Subcutaneous abdominal adipose tissue (tissue), 5 donors: Measurements from ENCODE around the gene NPSR1.

Experiments used
- H3K27ac ChIP-seq: one replicate; pipeline ENCODE4 v1.7.0; 2013; ENCODE audit warnings: low read depth, mild to moderate bottlenecking, inconsistent platforms, low read length, moderate library complexity
- H3K27me3 ChIP-seq, 5 donors: one replicate each; pipeline ENCODE4 v1.7.0; 2013; ENCODE audit warnings: low read length in 5 of 5, inconsistent platforms in 1 of 5; ENCODE audit not compliant: control insufficient read depth in 5 of 5, insufficient read depth in 4 of 5
- H3K36me3 ChIP-seq, 5 donors: one replicate each; pipeline ENCODE4 v1.7.0; 2013; ENCODE audit warnings: low read length in 5 of 5; ENCODE audit not compliant: control insufficient read depth in 5 of 5, insufficient read depth in 5 of 5
- H3K4me1 ChIP-seq, 5 donors: one replicate each; pipeline ENCODE4 v1.7.0; 2013; ENCODE audit warnings: low read length in 5 of 5, mild to moderate bottlenecking in 3 of 5, moderate library complexity in 1 of 5; ENCODE audit not compliant: control insufficient read depth in 5 of 5, insufficient read depth in 5 of 5
- H3K4me3 ChIP-seq, 5 donors: one replicate each; pipeline ENCODE4 v1.7.0; 2013; ENCODE audit warnings: low read length in 5 of 5, low read depth in 1 of 5
- H3K9ac ChIP-seq, 5 donors: one replicate each; pipeline ENCODE4 v1.7.0; 2013; ENCODE audit warnings: low read length in 5 of 5, mild to moderate bottlenecking in 4 of 5, moderate library complexity in 3 of 5
- H3K9me3 ChIP-seq, 5 donors: one replicate each; pipeline ENCODE4 v1.7.0; 2013; ENCODE audit warnings: low read length in 5 of 5; ENCODE audit not compliant: control insufficient read depth in 5 of 5
- donor health status: healthy.
- donor health status: healthy.
- donor health status: healthy.
- donor health status: healthy.
- donor health status: healthy.

NPSR1 gene

GRCh38 chr7:34659472-34660075, 1.6 kb downstream of the NPSR1 start:
- H3K4me1 ChIP-seq: no peaks in the 10 kb centered on the region
- H3K27me3 ChIP-seq: no peaks in the 10 kb centered on the region
- H3K36me3 ChIP-seq: no peaks in the 10 kb centered on the region
- no peak overlapping the region for H3K4me3 ChIP-seq
- H3K9ac ChIP-seq: no peak overlapping the region
- H3K27ac ChIP-seq: no peak overlapping the region
- no peaks in the 10 kb centered on the region for H3K9me3 ChIP-seq

- H3K4me3 ChIP-seq: no peak overlapping the region
- H3K4me1 ChIP-seq: no peaks in the 10 kb centered on the region
- no peaks in the 10 kb centered on the region for H3K27me3 ChIP-seq
- no peaks in the 10 kb centered on the region for H3K36me3 ChIP-seq
- H3K9ac ChIP-seq: no peak overlapping the region
- H3K9me3 ChIP-seq: no peaks in the 10 kb centered on the region
- no peak overlapping the region for H3K27ac ChIP-seq
Observed at GRCh38 chr7:34662058-34662708, 4.2 kb downstream of the NPSR1 start.

DNA sequence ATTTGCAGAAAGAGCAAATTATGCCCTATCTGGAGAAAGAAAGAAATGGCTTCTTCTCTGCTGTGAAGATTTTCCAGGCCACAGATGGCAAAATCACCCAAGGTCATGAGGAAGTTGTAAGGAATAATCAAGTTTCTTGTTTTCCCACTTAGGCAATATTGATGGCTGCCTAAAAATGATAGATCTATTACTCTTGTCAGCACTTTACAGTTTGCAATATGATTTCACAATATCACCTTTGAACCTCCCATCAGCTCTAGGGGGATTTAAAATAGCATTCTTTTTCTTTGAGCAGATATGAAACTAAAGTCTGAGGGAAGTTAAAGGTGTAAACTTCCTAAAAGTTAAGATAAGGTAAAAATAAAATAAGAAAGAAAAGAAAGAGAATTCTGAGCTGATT, 6.7 kb downstream of the NPSR1 start:
- Histone ChIP-seq H3K4me3 (no peak overlapping the region), H3K36me3 (no peaks in the 10 kb centered on the region), H3K9me3 (no peaks in the 10 kb centered on the region), H3K9ac (no peak overlapping the region), H3K27me3 (no peaks in the 10 kb centered on the region), H3K27ac (no peak overlapping the region), H3K4me1 (no peaks in the 10 kb centered on the region)

DNA sequence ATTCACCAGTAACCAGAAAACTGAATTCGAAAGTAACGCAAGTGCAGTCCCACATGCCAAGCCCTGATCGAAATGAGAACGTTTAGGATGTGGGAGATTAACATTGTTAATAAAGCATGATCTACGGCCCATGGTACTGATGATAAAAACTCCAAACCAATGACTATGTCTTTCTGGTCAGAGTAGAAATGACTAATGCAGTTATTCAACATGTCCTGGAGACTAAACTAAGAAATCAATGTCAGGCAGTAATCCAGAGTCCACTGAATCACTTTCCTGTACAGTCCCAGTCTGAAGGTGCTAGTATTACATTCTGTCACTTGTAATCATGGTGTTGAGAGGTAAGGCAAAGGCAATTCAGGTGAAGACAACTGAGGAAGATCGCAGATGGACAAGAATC, 14.4 kb downstream of the NPSR1 start:
- no peaks in the 10 kb centered on the region for H3K27me3 ChIP-seq
- no peak overlapping the region for H3K9ac ChIP-seq
- H3K27ac ChIP-seq: no peak overlapping the region
- H3K9me3 ChIP-seq: no peaks in the 10 kb centered on the region
- H3K4me3 ChIP-seq: no peak overlapping the region
- no peaks in the 10 kb centered on the region for H3K36me3 ChIP-seq
- H3K4me1 ChIP-seq: no peaks in the 10 kb centered on the region

GRCh38 chr7:34673066-34673465, 15.0 kb downstream of the NPSR1 start:
- Histone ChIP-seq H3K4me3 (no peak overlapping the region), H3K4me1 (no peaks in the 10 kb centered on the region), H3K27ac (no peak overlapping the region), H3K9me3 (no peaks in the 10 kb centered on the region), H3K27me3 (no peaks in the 10 kb centered on the region), H3K9ac (no peak overlapping the region), H3K36me3 (no peaks in the 10 kb centered on the region)

DNA sequence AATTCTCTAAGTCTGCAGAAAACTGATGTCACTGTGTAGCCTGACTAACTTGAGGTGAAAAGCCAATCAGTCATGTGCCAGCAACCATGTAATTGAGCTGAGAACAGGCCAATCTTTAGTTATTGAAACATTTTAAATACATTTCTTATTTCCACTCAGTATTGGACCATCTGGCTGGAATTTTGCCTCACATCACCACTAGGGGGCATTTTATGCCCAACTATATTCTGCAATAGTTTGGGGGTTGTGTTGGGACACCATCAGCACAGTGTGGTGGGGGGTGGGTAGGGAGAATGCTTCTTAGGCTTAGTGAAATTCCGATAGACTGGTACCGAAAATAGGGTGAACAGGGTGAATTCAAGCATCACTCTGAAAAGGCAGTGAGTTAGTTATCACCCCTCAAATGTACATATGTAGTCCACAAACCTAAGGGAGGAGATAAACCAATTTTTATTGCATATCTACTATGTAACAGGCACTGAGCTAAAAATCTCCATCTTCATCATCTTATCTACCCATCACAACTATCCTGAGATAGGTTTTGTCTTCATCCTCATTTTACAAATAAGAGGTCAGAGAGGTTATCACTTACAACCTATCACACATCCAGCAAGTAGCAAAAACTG, 17.8 kb downstream of the NPSR1 start:
- no peaks in the 10 kb centered on the region for H3K9me3 ChIP-seq
- H3K4me3 ChIP-seq: no peak overlapping the region
- H3K9ac ChIP-seq: no peak overlapping the region
- no peaks in the 10 kb centered on the region for H3K4me1 ChIP-seq
- H3K36me3 ChIP-seq: no peaks in the 10 kb centered on the region
- no peaks in the 10 kb centered on the region for H3K27me3 ChIP-seq
- no peak overlapping the region for H3K27ac ChIP-seq

GRCh38 chr7:34677491-34677890, 19.5 kb downstream of the NPSR1 start:
- no peak overlapping the region for H3K9ac ChIP-seq
- H3K4me3 ChIP-seq: no peak overlapping the region
- H3K27ac ChIP-seq: no peak overlapping the region
- no peaks in the 10 kb centered on the region for H3K9me3 ChIP-seq
- H3K27me3 ChIP-seq: no peaks in the 10 kb centered on the region
- H3K36me3 ChIP-seq: no peaks in the 10 kb centered on the region
- H3K4me1 ChIP-seq: no peaks in the 10 kb centered on the region

GRCh38 chr7:34687529-34687928, 29.5 kb downstream of the NPSR1 start:
- Histone ChIP-seq H3K4me3 (no peak overlapping the region), H3K4me1 (no peaks in the 10 kb centered on the region), H3K36me3 (no peaks in the 10 kb centered on the region), H3K9me3 (peaks cover 0 to 2% (median 0%) of the 10 kb centered on the region in 5 donors), H3K27ac (no peak overlapping the region), H3K9ac (no peak overlapping the region), H3K27me3 (no peaks in the 10 kb centered on the region)

DNA sequence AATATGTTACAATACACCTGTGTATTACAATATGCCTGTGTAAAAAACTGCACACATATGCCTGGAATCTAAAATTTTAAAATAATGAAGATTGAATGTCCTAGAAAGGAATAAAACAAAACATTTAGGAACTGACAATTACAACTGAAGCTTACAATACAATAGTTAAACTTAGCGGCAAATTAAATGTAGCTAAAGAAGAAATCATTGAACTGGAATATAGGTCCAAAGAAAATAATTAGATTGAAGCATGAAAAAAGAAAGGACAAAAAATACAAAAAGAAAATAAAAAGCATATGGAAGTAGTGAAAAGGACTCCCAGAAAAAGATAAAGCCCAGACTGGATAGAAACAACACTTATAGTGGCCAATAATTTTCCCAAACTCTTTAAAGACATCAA, 38.4 kb downstream of the NPSR1 start:
- Histone ChIP-seq H3K36me3 (no peaks in the 10 kb centered on the region), H3K27me3 (no peaks in the 10 kb centered on the region), H3K9ac (no peak overlapping the region), H3K9me3 (peaks cover 0 to 22% (median 17%) of the 10 kb centered on the region in 5 donors), H3K4me3 (no peak overlapping the region), H3K4me1 (no peaks in the 10 kb centered on the region), H3K27ac (no peak overlapping the region)

DNA sequence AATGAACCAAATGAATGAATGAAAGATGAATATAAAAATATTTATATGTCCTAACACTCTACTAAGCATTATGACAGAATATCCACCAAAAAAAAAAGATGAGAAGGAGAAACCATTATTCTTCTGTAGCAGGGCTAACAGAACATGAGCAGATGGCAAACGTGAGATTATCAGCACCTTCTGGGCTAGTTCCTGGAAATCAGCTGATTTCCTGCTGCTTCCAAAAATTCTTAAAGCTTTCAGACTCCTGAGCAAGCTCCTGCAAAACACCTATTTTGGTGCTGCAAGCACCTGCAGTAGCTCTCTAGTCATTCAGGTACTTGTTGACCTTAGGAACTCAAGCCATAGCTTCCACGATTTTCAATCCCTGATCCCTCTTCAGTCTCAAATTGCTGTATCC, 51.8 kb downstream of the NPSR1 start:
- Histone ChIP-seq H3K27ac (no peak overlapping the region), H3K9me3 (no peaks in the 10 kb centered on the region), H3K27me3 (no peaks in the 10 kb centered on the region), H3K36me3 (no peaks in the 10 kb centered on the region), H3K9ac (no peak overlapping the region), H3K4me3 (no peak overlapping the region), H3K4me1 (no peaks in the 10 kb centered on the region)
